ENCODE results near the gene KNDC1. TPM values are rescaled to one million over a fixed set of nuclear protein-coding genes. Genes with fewer than 3 reads are reported as not detected.

The KNDC1 gene
- total RNA-seq, 1 donor from 2014 or later: 0.06 TPM

GRCh38 chr10:133160826-133161471, 930 bp downstream of the KNDC1 start:
- H3K4me3 ChIP-seq (ENCODE audit: low read depth, low read length): peak overlapping the region; percentile 48
- DNase-seq (ENCODE audit: low read depth): no peak
- TF ChIP-seq, protein P1, sequence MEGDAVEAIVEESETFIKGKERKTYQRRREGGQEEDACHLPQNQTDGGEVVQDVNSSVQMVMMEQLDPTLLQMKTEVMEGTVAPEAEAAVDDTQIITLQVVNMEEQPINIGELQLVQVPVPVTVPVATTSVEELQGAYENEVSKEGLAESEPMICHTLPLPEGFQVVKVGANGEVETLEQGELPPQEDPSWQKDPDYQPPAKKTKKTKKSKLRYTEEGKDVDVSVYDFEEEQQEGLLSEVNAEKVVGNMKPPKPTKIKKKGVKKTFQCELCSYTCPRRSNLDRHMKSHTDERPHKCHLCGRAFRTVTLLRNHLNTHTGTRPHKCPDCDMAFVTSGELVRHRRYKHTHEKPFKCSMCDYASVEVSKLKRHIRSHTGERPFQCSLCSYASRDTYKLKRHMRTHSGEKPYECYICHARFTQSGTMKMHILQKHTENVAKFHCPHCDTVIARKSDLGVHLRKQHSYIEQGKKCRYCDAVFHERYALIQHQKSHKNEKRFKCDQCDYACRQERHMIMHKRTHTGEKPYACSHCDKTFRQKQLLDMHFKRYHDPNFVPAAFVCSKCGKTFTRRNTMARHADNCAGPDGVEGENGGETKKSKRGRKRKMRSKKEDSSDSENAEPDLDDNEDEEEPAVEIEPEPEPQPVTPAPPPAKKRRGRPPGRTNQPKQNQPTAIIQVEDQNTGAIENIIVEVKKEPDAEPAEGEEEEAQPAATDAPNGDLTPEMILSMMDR (conservative IDR thresholded peaks at IDR 0.05; ENCODE audit: low read depth, low read length): no peak

DNA sequence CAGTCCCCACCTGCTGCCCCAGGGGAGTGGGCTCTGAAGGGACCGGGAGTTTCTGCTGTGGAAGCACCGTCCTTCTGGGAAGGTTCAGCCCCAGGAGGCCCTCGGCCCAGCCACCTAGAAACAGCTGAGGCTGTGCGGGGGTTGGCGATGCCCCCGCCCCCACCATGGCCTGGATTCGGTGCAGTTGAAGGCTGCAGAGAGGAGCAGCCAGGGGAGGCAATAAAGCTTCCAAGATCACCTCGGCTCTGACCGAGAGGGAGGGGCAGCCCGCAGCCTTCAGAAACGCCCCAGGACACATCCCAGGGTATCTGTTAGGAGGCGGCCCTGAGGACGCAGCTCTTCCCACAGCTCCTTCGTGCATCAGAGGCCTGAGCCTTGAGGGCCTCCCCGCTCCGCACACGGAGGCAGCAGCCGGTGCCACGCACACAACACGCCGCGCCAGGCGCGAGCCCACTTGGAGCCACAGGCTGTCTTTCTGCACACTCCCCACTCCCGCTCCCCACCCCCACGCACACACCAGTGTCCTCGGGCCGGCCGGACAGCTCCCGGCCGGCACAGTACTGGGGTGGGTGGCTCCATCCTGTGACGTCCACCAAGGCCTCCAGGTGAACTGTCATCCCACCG, 1.6 kb downstream of the KNDC1 start:
- DNase-seq (ENCODE audit: low read depth): no peak
- no peak overlapping the region for H3K4me3 ChIP-seq (ENCODE audit: low read depth, low read length)
- TF ChIP-seq, protein P1 (conservative IDR thresholded peaks at IDR 0.05; ENCODE audit: low read depth, low read length): no peak

GRCh38 chr10:133162178-133162909, 2.3 kb downstream of the KNDC1 start:
- DNase-seq (ENCODE audit: low read depth): no peak
- no peak overlapping the region for H3K4me3 ChIP-seq (ENCODE audit: low read depth, low read length)
- TF ChIP-seq, protein P1 (conservative IDR thresholded peaks at IDR 0.05; ENCODE audit: low read depth, low read length): no peak

DNA sequence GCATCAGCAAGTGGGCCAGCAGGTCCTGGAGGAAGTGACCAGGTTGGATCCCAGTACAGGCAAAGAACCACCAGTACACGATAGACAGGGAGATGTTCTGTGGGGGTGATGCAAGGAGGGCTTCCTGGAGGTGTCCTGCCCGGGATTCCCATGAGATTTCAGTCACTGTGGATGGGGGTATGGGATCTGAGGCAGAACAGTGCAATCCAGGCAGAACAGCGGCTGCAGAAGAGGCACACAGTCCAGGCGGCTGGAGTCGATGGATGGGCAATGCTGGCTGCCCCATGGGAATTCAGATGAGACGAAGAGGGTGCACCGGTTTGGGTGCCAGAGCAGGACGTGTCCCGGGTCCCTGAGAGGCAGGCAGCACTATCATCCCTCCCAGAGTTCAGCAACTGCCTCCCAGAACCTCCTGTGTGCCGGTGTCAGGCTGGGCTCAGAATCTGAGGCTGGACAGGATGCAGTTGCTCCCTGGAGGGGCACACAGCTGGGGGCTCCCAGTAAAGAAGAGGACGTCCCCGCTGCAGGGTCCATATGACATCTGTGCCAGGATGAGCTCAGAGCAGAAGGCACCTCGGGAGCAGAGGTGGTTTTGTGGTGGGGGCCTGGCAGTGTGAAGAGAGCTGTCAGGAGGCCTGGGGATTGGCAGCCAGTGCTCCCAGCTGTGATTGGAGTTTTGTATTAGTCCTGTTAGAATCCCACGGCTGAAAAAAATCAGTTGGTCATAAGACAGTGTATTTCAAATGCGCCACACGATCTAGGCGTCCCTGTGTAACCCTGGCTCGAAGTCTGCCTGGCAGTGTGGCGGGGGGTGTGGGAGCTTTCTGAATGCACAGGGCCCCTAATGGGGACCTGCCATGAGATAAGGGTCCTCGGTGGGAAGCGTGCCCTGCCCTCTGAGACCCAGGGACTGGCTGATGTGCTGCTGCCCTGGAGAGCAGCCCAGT, 3.2 kb downstream of the KNDC1 start:
- TF ChIP-seq, protein P1 (conservative IDR thresholded peaks at IDR 0.05; ENCODE audit: low read depth, low read length): no peak
- no peak for DNase-seq (ENCODE audit: low read depth)
- H3K4me3 ChIP-seq (ENCODE audit: low read depth, low read length): no peak overlapping the region

DNA sequence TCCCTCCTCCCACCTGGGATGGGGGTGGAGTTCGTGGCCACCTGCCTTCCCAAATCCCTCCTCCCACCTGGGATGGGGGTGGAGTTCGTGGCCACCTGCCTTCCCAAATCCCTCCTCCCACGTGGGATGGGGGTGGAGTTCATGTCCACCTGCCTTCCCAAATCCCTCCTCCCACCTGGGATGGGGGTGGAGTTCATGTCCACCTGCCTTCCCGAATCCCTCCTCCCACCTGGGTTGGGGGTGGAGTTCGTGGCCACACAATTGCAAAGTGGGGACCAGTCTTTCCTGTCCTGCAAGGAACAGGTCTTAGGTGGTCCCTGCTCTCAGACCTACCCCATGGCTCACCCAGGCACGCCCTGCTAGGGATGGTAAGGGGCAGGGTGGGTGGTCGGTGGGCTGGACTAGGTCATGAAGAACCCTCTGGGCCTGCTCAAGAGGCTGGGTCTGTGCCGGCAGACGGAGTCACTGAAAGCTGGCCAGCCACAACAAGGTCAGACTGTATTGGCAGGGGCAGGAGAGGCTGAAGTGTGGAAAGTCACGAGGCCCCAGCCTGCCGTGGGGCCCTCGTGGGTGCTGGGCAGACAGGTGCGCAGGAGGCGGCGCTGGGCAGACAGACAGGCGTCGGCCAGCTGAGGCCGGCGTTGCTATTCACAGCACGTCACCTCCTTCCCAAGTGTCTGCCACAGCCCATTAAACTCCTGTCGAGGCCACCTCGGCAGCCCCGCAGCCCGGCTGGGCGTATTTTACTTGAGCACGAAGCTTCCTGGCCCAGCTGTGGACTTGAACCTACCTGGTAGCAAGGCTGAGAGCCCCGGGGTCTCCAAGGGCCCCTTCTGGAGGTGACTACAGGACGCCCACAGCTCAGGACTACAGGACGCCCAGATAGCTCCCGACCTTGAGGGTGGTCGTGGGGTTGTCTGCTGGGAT, 4.1 kb downstream of the KNDC1 start:
- no peak overlapping the region for H3K4me3 ChIP-seq (ENCODE audit: low read depth, low read length)
- no peak for DNase-seq (ENCODE audit: low read depth)
- TF ChIP-seq, protein P1 (conservative IDR thresholded peaks at IDR 0.05; ENCODE audit: low read depth, low read length): no peak

All from epithelial cell of proximal tubule (primary cell).